ENCODE measurements around the gene CBL.
"Not testable (repeated sequence)": the region's sequence is repeated elsewhere in the genome, so short reads cannot be mapped to it uniquely, and the experiment has no call there.

The CBL gene

DNA sequence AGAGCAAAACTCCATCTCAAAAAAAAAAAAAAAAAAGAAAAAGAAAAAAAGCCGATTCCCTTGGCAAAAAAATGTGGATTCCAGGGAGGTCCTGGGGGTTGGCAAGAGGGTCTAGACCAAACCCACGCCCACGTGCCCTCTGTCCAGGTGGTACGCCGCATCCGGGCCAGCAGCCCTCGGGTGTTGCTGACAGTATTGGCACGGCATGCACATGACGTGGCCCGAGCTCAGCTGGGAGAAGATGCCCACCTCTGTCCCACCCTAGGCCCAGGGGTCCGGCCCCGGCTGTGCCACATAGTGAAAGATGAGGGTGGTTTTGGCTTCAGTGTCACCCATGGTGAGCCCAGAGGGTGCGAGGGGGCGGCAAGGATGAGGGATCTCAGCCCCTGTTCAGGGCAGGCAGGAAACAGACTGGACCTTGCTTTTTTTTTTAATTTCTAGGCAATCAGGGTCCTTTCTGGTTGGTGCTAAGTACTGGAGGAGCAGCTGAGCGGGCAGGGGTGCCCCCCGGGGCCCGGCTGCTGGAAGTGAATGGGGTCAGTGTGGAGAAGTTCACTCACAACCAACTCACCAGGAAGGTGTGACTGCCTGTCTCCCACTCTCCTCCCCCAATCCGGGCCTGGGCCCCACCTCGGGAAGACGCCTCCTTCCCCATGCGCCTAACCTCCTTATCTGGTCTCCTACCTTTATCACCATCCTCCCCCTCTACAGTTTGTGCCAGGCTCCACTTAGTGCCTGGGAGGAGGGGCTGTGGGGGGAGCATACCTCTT lies 18.8 kb upstream of the CBL start:
- H3K27me3 ChIP-seq (ENCODE audit: insufficient read depth, low read length), result no peaks in the 10 kb centered on the region
- H3K4me3 ChIP-seq (ENCODE audit: low read length), result no peak overlapping the region
- no peaks in the 10 kb centered on the region for H3K36me3 ChIP-seq (ENCODE audit: insufficient read depth, low read depth, low read length)
- H3K9me3 ChIP-seq (ENCODE audit: insufficient read depth, low read depth, low read length), result no peaks in the 10 kb centered on the region
- no peak overlapping the region for H3K27ac ChIP-seq (ENCODE audit: low read length)
- no peaks in the 10 kb centered on the region for H3K4me1 ChIP-seq (ENCODE audit: insufficient read depth, low read length)
- no peak overlapping the region for H3K9ac ChIP-seq (ENCODE audit: low read depth, low read length)

DNA sequence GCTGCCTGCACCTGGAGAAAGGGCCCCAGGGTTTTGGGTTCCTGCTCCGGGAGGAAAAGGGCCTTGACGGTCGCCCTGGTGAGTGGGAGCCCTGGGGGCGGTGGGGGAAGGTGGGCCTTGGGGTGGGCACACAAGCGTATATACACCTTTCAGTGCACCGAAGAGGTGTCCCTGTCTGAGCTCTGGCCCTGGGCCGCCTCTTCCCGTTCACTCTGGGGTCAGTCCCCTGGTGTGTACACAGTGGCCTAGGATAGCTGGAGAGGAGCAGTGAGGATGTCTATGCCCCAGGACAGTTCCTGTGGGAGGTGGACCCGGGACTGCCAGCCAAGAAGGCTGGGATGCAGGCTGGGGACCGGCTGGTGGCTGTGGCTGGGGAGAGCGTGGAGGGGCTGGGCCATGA lies 18.1 kb upstream of the CBL start:
- no peak overlapping the region for H3K4me3 ChIP-seq (ENCODE audit: low read length)
- H3K4me1 ChIP-seq (ENCODE audit: insufficient read depth, low read length), result no peaks in the 10 kb centered on the region
- H3K27me3 ChIP-seq (ENCODE audit: insufficient read depth, low read length), result no peaks in the 10 kb centered on the region
- H3K27ac ChIP-seq (ENCODE audit: low read length), result no peak overlapping the region
- H3K36me3 ChIP-seq (ENCODE audit: insufficient read depth, low read depth, low read length), result no peaks in the 10 kb centered on the region
- H3K9ac ChIP-seq (ENCODE audit: low read depth, low read length), result no peak overlapping the region
- no peaks in the 10 kb centered on the region for H3K9me3 ChIP-seq (ENCODE audit: insufficient read depth, low read depth, low read length)

DNA sequence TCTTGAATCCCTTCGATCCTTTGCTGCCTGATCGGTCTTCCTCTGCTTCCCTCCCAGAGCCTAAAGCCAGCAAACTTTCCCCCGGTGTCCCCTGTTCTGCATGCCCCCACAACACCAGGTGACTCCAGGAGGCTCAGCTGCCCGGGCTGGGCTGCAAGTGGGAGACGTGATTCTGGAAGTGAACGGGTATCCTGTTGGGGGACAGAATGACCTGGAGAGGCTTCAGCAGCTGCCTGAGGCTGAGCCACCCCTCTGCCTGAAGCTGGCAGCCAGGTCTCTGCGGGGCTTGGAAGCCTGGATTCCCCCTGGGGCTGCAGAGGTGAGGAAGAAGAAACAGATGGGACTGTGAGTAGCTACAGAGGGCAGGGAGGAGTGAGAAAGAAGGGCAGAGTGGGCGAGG lies 17.3 kb upstream of the CBL start:
- Histone ChIP-seq H3K27ac (ENCODE audit: low read length) (no peak overlapping the region), H3K9me3 (ENCODE audit: insufficient read depth, low read depth, low read length) (no peaks in the 10 kb centered on the region), H3K9ac (ENCODE audit: low read depth, low read length) (no peak overlapping the region), H3K4me1 (ENCODE audit: insufficient read depth, low read length) (no peaks in the 10 kb centered on the region), H3K36me3 (ENCODE audit: insufficient read depth, low read depth, low read length) (no peaks in the 10 kb centered on the region), H3K27me3 (ENCODE audit: insufficient read depth, low read length) (no peaks in the 10 kb centered on the region), H3K4me3 (ENCODE audit: low read length) (no peak overlapping the region)

DNA sequence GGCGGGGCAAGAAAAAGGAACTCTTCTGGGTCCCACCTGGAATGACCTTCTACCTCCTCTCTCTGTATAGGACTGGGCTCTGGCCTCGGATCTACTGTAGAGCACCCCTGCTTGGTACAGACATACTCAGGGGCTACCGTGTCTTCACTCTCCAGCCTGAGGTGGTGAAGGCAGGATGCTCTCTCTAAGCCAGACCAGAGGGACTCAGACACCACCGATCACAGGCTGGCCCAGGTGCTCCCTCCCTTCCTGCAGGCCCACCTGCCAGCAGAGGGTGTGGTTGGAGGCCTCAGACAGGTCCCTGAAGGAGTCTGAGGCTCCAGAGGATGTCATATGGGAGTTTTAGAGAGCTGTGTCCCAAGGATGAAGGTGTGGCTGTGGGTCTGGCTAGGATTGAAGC lies 16.7 kb upstream of the CBL start:
- Histone ChIP-seq H3K4me3 (ENCODE audit: low read length) (no peak overlapping the region), H3K27me3 (ENCODE audit: insufficient read depth, low read length) (no peaks in the 10 kb centered on the region), H3K27ac (ENCODE audit: low read length) (no peak overlapping the region), H3K9ac (ENCODE audit: low read depth, low read length) (no peak overlapping the region), H3K4me1 (ENCODE audit: insufficient read depth, low read length) (no peaks in the 10 kb centered on the region), H3K36me3 (ENCODE audit: insufficient read depth, low read depth, low read length) (no peaks in the 10 kb centered on the region), H3K9me3 (ENCODE audit: insufficient read depth, low read depth, low read length) (no peaks in the 10 kb centered on the region)

DNA sequence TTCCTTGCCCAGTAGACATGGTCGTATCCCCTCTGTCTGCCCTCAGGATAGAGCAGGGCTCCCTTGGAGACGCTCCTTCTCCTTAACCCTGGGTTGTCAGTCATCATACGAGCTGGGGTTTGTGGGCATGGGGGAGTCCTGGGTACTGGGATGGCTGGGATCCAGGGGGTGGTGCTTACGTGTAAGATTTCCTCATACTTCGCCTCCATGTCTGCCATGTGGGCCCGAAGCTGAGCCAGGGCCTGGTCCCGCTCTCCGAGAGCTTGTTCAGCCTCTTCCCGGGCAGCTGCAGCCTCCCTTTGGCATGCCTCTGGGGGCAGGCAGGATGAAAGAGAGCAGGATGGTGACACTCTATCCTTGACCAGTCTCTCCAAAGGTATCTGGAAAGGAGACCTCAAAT lies 15.6 kb upstream of the CBL start:
- H3K9ac ChIP-seq (ENCODE audit: low read depth, low read length), result no peak overlapping the region
- no peaks in the 10 kb centered on the region for H3K27me3 ChIP-seq (ENCODE audit: insufficient read depth, low read length)
- H3K27ac ChIP-seq (ENCODE audit: low read length), result no peak overlapping the region
- peaks cover 3% of the 10 kb centered on the region; the same call in 1 of the 2 replicates for H3K4me1 ChIP-seq (ENCODE audit: insufficient read depth, low read length)
- H3K9me3 ChIP-seq (ENCODE audit: insufficient read depth, low read depth, low read length), result no peaks in the 10 kb centered on the region
- H3K36me3 ChIP-seq (ENCODE audit: insufficient read depth, low read depth, low read length), result no peaks in the 10 kb centered on the region
- no peak overlapping the region for H3K4me3 ChIP-seq (ENCODE audit: low read length)

DNA sequence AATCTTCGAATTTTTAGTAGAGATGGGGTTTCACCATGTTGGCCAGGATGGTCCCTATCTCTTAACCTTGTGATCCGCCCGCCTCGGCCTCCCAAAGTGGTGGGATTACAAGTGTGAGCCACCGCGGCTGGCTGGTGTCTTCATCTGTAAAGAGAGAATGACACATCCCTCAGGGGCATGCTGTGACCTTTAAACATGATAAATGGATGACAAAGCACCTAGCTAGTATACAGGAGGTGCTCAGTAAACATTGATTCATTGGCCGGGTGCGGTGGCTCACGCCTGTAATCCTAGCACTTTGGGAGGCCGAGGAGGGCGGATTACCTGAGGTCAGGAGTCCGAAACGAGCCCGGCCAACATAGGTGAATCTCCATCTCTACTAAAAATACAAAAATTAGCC lies 14.9 kb upstream of the CBL start:
- not testable (repeated sequence) for H3K4me1 ChIP-seq (ENCODE audit: insufficient read depth, low read length); H3K36me3 ChIP-seq (ENCODE audit: insufficient read depth, low read depth, low read length); H3K9me3 ChIP-seq (ENCODE audit: insufficient read depth, low read depth, low read length); H3K27ac ChIP-seq (ENCODE audit: low read length); H3K4me3 ChIP-seq (ENCODE audit: low read length); H3K27me3 ChIP-seq (ENCODE audit: insufficient read depth, low read length); H3K9ac ChIP-seq (ENCODE audit: low read depth, low read length)

DNA sequence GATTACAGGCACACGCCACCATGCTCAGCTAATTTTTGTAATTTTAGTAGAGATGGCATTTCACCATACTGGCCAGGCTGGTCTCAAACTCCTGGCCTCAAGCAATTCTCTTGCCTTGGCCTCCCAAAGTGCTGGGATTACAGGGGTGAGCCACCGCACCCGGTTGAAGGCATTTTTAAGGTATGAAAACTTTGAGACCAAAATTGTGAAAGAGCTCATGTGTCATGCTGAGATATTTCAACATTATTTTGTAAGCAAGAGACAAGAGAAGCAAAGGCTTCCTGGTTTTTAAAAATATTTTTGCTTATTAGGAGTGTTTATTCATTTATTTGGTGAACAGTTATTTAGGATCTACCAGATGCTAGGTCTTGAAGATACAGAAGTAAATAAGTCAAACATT lies 14.0 kb upstream of the CBL start:
- H3K9ac ChIP-seq (ENCODE audit: low read depth, low read length), result no peak overlapping the region
- no peaks in the 10 kb centered on the region for H3K9me3 ChIP-seq (ENCODE audit: insufficient read depth, low read depth, low read length)
- H3K27me3 ChIP-seq (ENCODE audit: insufficient read depth, low read length), result no peaks in the 10 kb centered on the region
- no peak overlapping the region for H3K27ac ChIP-seq (ENCODE audit: low read length)
- H3K4me1 ChIP-seq (ENCODE audit: insufficient read depth, low read length), result peaks cover 3% of the 10 kb centered on the region; the same call in 1 of the 2 replicates
- no peaks in the 10 kb centered on the region for H3K36me3 ChIP-seq (ENCODE audit: insufficient read depth, low read depth, low read length)
- no peak overlapping the region for H3K4me3 ChIP-seq (ENCODE audit: low read length)

DNA sequence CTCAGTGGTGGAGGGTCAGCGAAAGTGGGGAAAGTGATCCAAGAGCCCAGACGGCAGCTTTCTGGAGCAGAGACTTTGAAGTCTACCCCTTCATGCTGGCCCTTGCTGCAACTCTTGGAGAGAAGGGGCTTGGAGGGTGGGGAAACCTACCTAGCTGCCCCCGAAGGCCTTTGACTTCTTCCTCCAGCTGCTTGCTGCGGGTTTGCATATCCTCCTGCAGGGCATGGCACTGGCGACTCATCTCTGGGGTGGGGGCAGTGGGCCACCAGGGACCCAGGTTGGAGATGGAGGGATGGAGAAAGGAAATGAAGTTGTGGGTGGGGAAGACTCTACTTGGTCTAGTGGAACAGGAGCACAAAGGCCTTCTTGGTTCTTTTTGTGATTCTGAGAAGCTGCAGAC lies 13.1 kb upstream of the CBL start:
- H3K4me3 ChIP-seq (ENCODE audit: low read length), result no peak overlapping the region
- H3K36me3 ChIP-seq (ENCODE audit: insufficient read depth, low read depth, low read length), result no peaks in the 10 kb centered on the region
- peaks cover 3% of the 10 kb centered on the region; the same call in 1 of the 2 replicates for H3K4me1 ChIP-seq (ENCODE audit: insufficient read depth, low read length)
- no peaks in the 10 kb centered on the region for H3K27me3 ChIP-seq (ENCODE audit: insufficient read depth, low read length)
- no peak overlapping the region for H3K27ac ChIP-seq (ENCODE audit: low read length)
- H3K9me3 ChIP-seq (ENCODE audit: insufficient read depth, low read depth, low read length), result no peaks in the 10 kb centered on the region
- no peak overlapping the region for H3K9ac ChIP-seq (ENCODE audit: low read depth, low read length)

DNA sequence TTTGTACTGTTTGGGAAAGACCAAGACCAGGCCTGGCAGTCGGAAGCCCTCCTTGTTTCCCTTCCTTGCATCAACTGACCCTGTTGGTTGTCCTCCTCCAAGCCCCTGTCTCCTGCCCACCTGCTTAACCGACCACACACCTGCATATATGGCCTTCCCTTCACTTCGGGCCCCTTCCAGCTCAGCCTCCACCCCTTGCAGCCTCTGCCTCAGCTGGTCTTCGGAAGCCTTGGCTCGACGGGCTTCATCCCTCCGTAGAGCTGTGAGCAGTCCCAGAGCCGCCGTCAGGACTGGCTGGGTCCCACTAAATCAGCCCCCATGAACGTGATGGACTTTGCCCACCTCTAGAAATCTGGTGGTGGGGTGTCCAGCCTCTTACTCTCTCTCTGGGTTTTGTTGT lies 12.5 kb upstream of the CBL start:
- no peaks in the 10 kb centered on the region for H3K9me3 ChIP-seq (ENCODE audit: insufficient read depth, low read depth, low read length)
- no peaks in the 10 kb centered on the region for H3K27me3 ChIP-seq (ENCODE audit: insufficient read depth, low read length)

DNA sequence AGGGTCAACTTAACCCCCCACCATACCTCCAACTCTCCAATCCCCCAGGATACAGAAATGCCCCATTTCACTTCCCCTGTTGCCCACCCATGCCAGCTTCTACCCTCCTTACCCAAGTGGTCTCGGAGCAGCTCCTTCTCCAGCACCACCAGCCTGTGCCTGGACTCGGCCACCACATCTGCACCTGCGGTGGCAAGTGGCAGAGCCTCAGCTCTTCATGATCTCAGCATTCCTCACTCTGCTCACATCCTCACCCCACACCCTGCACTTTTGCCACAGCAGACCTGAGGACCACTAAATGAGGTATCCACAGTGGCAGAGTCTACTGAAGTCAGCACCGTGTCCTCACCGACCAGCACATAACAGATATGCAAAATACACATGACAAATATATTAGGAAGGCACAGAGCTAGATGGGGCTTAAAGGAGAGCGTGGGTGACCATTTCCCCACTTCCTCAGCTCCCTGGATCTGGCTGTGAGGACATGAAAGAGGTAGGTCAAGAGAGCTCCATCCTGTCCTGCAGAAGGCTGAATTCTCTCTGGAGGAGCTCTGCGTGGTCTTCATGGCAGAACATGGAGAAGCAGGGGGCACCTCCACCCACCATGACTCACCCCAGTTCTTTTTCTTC lies 11.2 kb upstream of the CBL start:
- H3K36me3 ChIP-seq (ENCODE audit: insufficient read depth, low read depth, low read length), result no peaks in the 10 kb centered on the region
- H3K4me3 ChIP-seq (ENCODE audit: low read length), result no peak overlapping the region
- H3K9me3 ChIP-seq (ENCODE audit: insufficient read depth, low read depth, low read length), result no peaks in the 10 kb centered on the region
- H3K27ac ChIP-seq (ENCODE audit: low read length), result no peak overlapping the region
- H3K4me1 ChIP-seq (ENCODE audit: insufficient read depth, low read length), result peaks cover 3% of the 10 kb centered on the region; the same call in 1 of the 2 replicates
- no peak overlapping the region for H3K9ac ChIP-seq (ENCODE audit: low read depth, low read length)
- H3K27me3 ChIP-seq (ENCODE audit: insufficient read depth, low read length), result no peaks in the 10 kb centered on the region

More for the DNA sequence above, 12.5 kb upstream of the CBL start:
- peaks cover 3% of the 10 kb centered on the region; the same call in 1 of the 2 replicates for H3K4me1 ChIP-seq (ENCODE audit: insufficient read depth, low read length)
- H3K36me3 ChIP-seq (ENCODE audit: insufficient read depth, low read depth, low read length), result no peaks in the 10 kb centered on the region
- no peak overlapping the region for H3K9ac ChIP-seq (ENCODE audit: low read depth, low read length)
- no peak overlapping the region for H3K4me3 ChIP-seq (ENCODE audit: low read length)
- no peak overlapping the region for H3K27ac ChIP-seq (ENCODE audit: low read length)

DNA sequence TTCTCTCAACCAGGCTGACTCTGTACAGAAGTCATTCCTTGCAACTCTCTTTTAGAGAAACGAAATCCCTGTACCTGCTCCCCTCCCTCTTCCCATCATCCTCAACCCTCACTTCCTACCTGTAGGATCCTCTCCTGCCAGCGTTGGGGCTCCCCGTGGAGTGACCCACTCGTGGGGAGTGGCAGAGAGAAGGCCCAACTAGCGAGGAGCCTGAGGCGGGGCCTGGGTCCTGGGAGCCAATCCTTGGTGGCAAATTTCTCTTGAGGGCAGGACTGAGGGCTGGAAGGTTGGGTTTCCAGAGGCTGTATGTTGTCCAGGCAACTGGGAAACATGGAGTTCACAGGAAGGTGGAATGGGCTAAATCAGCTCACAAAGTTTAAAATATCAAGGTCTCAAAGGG lies 10.5 kb upstream of the CBL start:
- Histone ChIP-seq H3K4me1 (ENCODE audit: insufficient read depth, low read length) (peaks cover 3% of the 10 kb centered on the region; the same call in 1 of the 2 replicates), H3K9me3 (ENCODE audit: insufficient read depth, low read depth, low read length) (no peaks in the 10 kb centered on the region), H3K9ac (ENCODE audit: low read depth, low read length) (no peak overlapping the region), H3K4me3 (ENCODE audit: low read length) (peak overlapping the region; percentile 7; the same call in 1 of the 2 replicates), H3K27me3 (ENCODE audit: insufficient read depth, low read length) (no peaks in the 10 kb centered on the region), H3K27ac (ENCODE audit: low read length) (no peak overlapping the region), H3K36me3 (ENCODE audit: insufficient read depth, low read depth, low read length) (no peaks in the 10 kb centered on the region)

DNA sequence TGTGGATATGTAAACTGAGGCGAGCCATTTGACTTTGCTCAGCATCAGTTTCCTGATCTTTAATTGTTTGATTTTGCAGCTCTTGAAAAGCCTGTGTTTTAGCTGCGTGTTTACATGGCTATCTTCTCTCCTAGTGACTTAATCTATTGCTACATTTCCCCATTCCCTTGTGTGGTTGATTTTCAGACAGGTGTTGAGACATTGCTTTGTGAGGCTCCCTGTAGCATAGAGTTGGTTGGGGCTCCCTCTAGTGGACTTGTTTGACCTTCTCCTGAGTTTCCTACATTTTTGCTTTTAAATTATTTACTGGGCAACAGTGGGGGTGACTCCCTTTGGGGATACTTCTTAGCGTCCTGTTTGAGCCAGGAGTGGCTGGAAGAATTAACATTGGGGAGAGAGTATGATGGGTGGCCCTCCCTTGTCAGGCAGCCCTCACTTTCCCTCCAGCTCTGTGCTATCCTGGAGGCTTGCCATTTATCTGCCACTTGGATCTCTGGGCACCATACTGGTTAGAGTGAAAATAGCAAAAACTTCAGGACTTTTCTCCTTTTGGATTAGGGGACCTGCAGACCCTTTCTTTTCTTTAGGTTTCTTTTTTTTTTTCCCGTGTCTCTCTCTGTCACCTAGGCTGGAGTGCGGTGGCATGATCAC lies 9.2 kb upstream of the CBL start:
- no peak overlapping the region for H3K4me3 ChIP-seq (ENCODE audit: low read length)

More for the DNA sequence above, 9.2 kb upstream of the CBL start:
- no peaks in the 10 kb centered on the region for H3K36me3 ChIP-seq (ENCODE audit: insufficient read depth, low read depth, low read length)
- H3K9ac ChIP-seq (ENCODE audit: low read depth, low read length), result no peak overlapping the region
- H3K4me1 ChIP-seq (ENCODE audit: insufficient read depth, low read length), result peaks cover 3% of the 10 kb centered on the region; the same call in 1 of the 2 replicates
- H3K9me3 ChIP-seq (ENCODE audit: insufficient read depth, low read depth, low read length), result no peaks in the 10 kb centered on the region
- no peak overlapping the region for H3K27ac ChIP-seq (ENCODE audit: low read length)
- H3K27me3 ChIP-seq (ENCODE audit: insufficient read depth, low read length), result no peaks in the 10 kb centered on the region
